Lower leg skin (tissue), 4 donors: ENCODE data around the gene RHBDL3. TPM values are rescaled to one million over a fixed set of nuclear protein-coding genes. Genes with fewer than 3 reads are reported as not detected.

Experiments
- DNase-seq, 2 donors: peaks; one replicate each; pipeline ENCODE4 v3.0.0-alpha.2; 2019; ENCODE audit warnings: low spot score in 2 of 2
- H3K4me3 ChIP-seq: fragments of 200-600 bp; sonication (generic); 2 replicates; pipeline ENCODE4 v1.5.1; 2017; ENCODE audit warnings: mild to moderate bottlenecking, low read depth; ENCODE audit not compliant: poor library complexity, severe bottlenecking
- POLR2A ChIP-seq, 2 donors: fragments of 450-650 bp; IDR thresholded peaks; one replicate each; pipeline ENCODE4 v1.6.1; 2016 to 2017; ENCODE audit warnings: antibody characterized with exemption in 2 of 2, mild to moderate bottlenecking in 1 of 2, moderate library complexity in 1 of 2
- WGBS, 2 donors: methylation state at CpG; one replicate each; pipeline ENCODE4 v1.1.5; 2018; 5-methylcytosine and 5-hydroxymethylcytosine counted together
- intact Hi-C: fragments of 100-400 bp; cut with DNase I; formaldehyde crosslinking; loops from one replicate; pipeline ENCODE4 v1.15.0; 2023; ENCODE audit warnings: low total_unique reads
- total RNA-seq, 4 donors: library from RNA; depleted of rRNA; stranded (reverse); fragments of >200 nt; gene quantifications; one replicate each; pipeline ENCODE4 v1.1.0, GENCODE V29; 2016
- TF ChIP-seq, protein P1 (sequence below), 3 donors: fragments of 450-650 bp; IDR thresholded peaks; one replicate each; pipeline ENCODE4 v1.5.1; 2016; ENCODE audit warnings: antibody characterized with exemption in 3 of 3, mild to moderate bottlenecking in 3 of 3, moderate library complexity in 2 of 3

Gene RHBDL3
- total RNA-seq, 4 donors from 2014 or later = 0.12 to 0.71 (median 0.55) TPM; not detected in 1

GRCh38 chr17:32256012-32256700, 9.5 kb upstream of the RHBDL3 start:
- TF ChIP-seq, protein P1, sequence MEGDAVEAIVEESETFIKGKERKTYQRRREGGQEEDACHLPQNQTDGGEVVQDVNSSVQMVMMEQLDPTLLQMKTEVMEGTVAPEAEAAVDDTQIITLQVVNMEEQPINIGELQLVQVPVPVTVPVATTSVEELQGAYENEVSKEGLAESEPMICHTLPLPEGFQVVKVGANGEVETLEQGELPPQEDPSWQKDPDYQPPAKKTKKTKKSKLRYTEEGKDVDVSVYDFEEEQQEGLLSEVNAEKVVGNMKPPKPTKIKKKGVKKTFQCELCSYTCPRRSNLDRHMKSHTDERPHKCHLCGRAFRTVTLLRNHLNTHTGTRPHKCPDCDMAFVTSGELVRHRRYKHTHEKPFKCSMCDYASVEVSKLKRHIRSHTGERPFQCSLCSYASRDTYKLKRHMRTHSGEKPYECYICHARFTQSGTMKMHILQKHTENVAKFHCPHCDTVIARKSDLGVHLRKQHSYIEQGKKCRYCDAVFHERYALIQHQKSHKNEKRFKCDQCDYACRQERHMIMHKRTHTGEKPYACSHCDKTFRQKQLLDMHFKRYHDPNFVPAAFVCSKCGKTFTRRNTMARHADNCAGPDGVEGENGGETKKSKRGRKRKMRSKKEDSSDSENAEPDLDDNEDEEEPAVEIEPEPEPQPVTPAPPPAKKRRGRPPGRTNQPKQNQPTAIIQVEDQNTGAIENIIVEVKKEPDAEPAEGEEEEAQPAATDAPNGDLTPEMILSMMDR (IDR thresholded peaks at IDR 0.05) = no peak
- TF ChIP-seq POLR2A (IDR thresholded peaks at IDR 0.05) = no peak
- intact Hi-C loops = no loop called here
- H3K4me3 ChIP-seq = no peak overlapping the region
- no peak for DNase-seq
- 72 to 75% methylated on average over 9 of the region's 9 CpGs for WGBS, 2 donors

GRCh38 chr17:32256701-32257019, 9.0 kb upstream of the RHBDL3 start:
- intact Hi-C loops = no loop called here
- 76 to 77% methylated on average over 7 to 9 of the region's 9 CpGs for WGBS, 2 donors

DNA sequence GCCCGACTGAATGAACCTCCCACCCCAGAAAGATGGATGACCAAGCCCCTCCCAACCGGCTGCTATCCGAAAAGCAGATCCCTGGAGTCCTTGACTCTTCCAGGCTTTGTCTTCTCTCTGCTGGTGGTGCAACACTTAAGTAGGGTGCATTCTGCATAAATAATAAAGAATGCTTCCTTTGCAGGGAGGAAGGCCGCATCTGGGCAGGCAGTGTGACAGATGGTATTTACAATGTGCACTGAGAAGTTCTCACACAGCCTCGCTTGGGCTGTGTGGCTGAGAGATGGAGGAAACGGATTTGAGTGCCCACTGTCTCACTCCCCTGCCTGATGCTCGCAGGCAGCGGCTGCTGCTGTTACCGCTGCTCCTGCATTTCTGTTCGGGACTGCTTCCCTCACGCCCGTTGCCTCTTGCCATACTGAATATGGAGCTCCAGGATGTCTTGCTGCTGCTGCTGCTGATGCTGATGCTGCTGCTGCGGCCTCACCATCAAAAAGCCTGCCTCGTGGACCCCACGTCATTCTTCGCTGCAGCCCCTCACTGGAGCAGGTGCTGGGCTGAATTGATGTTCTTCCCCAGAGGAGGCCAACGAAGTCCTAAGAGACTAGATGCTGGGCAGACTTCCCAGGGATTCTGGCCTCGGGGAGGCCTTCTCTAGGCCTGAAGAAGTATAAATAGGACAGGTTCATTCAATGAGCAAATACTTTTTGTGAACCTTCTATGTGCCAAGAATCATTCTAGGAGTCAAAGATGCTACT, 7.1 kb upstream of the RHBDL3 start:
- DNase-seq = no peak
- intact Hi-C loops = no loop called here
- TF ChIP-seq, protein P1 (IDR thresholded peaks at IDR 0.05) = no peak
- TF ChIP-seq POLR2A (IDR thresholded peaks at IDR 0.05) = no peak
- WGBS, 2 donors = 74 to 85% methylated on average over 18 of the region's 18 CpGs
- no peak overlapping the region for H3K4me3 ChIP-seq

More at GRCh38 chr17:32256701-32257019, 9.0 kb upstream of the RHBDL3 start:
- H3K4me3 ChIP-seq = no peak overlapping the region
- TF ChIP-seq POLR2A (IDR thresholded peaks at IDR 0.05) = no peak
- TF ChIP-seq, protein P1 (IDR thresholded peaks at IDR 0.05) = no peak
- DNase-seq = no peak

DNA sequence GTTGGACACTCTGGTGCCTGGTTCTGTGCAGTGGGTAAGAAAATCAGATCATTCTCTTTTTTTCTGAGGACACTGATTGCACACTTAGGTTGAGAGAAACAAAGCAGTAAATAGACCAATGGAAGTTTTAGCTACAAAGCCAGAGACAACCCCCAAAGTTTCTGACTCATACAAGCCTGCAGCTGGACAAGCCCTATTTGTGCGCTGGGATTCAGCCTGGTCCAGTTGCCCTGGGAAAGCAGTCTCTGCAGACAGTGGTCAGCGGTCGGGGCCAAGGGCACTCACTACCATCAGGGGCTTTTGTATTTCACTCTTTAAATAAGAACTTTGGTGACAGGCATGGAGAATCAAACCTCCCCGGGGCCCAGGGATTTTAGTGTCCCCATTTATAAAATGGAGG, 6.0 kb upstream of the RHBDL3 start:
- DNase-seq = no peak
- TF ChIP-seq, protein P1 (IDR thresholded peaks at IDR 0.05) = no peak
- no peak for TF ChIP-seq POLR2A (IDR thresholded peaks at IDR 0.05)
- WGBS, 2 donors = 82 to 86% methylated on average over 4 of the region's 4 CpGs
- intact Hi-C loops = no loop called here
- H3K4me3 ChIP-seq = no peak overlapping the region

GRCh38 chr17:32261417-32261736, 4.3 kb upstream of the RHBDL3 start:
- 22 to 34% methylated on average over 7 of the region's 7 CpGs for WGBS, 2 donors
- no peak overlapping the region for H3K4me3 ChIP-seq
- no peak for DNase-seq
- intact Hi-C loops = no loop called here
- TF ChIP-seq, protein P1 (IDR thresholded peaks at IDR 0.05) = no peak
- no peak for TF ChIP-seq POLR2A (IDR thresholded peaks at IDR 0.05)
